HL-60 (cell line): ENCODE measurements around the gene LHX4.

Source experiments
- DNase-seq, 2 experiments: peaks; one replicate each; pipeline ENCODE4 v3.0.0-alpha.2; 2010 to 2020; ENCODE audit warnings: low read depth in 1 of 2, low spot score in 1 of 2
- H3K27ac ChIP-seq: fragments of 250-450 bp; sonication (Bioruptor Pico); replicated peaks from 2 replicates; pipeline ENCODE4 v1.5.1; 2020; ENCODE audit warnings: mild to moderate bottlenecking, moderate library complexity
- H3K27me3 ChIP-seq: fragments of 250-450 bp; sonication (Bioruptor Pico); 2 replicates; pipeline ENCODE4 v1.5.1; 2021; ENCODE audit warnings: mild to moderate bottlenecking, moderate library complexity; ENCODE audit not compliant: insufficient read depth, poor library complexity, severe bottlenecking
- H3K4me3 ChIP-seq: replicated peaks from 2 replicates; pipeline ENCODE4 v1.5.1; 2011; ENCODE audit warnings: mild to moderate bottlenecking, control low read depth, low read length; ENCODE audit not compliant: insufficient read depth
- GABPA ChIP-seq: IDR thresholded peaks from 2 replicates; pipeline ENCODE4 v1.6.1; 2012; ENCODE audit warnings: low read depth
- POLR2AphosphoS5 ChIP-seq: IDR thresholded peaks from 2 replicates; pipeline ENCODE4 v1.6.1; 2012; ENCODE audit warnings: low read depth
- SPI1 ChIP-seq: IDR thresholded peaks from 2 replicates; pipeline ENCODE4 v1.6.1; 2012; ENCODE audit warnings: low read depth, mild to moderate bottlenecking, borderline replicate concordance
- TF ChIP-seq, protein P1 (sequence below): IDR thresholded peaks from 2 replicates; pipeline ENCODE4 v1.6.1; 2012; ENCODE audit warnings: low read depth; ENCODE audit not compliant: insufficient replicate concordance
- TF ChIP-seq, protein P2 (sequence below): IDR thresholded peaks from one replicate; pipeline ENCODE4 v1.5.1; 2011; ENCODE audit warnings: low read length, control low read depth, inconsistent platforms; ENCODE audit not compliant: insufficient read depth

LHX4 gene

DNA sequence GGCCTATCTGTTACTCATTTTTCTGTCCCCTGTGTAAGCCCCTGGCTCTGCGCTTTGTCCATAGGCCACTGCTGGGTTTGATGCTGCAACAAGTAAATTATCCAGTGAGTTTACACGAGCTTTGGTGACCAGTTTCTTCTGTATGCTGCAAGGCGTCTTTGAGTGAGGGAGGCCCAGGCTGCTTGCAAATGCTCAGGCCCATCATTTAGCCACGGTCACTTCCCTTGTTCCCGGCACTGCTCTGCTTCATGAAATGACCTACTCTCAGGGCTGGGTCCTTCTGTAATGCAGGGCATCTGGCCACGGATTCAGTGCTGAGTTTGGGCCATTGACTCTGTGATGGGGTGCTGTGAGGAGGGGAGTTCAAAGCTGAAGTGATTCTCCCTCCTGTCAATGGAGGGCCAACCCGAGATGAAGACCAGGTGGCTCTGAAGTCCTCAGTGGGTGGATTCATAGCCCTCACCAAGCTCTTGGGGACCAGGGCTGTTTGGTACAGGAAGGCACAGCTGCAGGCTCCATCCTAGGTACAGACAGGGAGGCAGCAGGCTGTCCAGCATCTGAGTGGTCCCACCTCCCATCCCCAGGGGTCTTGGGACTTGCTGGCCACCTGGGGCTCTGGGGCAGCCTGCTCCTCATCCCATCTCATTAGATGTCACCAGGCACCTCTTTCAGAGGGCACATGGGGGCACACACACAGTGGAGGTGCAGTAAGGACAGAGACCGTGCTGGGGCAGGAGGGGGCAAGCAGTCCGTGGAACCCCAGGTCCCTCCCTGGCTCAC lies 21.7 kb downstream of the LHX4 start:
- DNase-seq: no peak
- Histone ChIP-seq H3K27me3 (no peaks in the 10 kb centered on the region), H3K27ac (no peak overlapping the region), H3K4me3 (no peak overlapping the region)
- TF ChIP-seq POLR2AphosphoS5 (no peak), SPI1 (no peak), GABPA (no peak)
- TF ChIP-seq, protein P1, sequence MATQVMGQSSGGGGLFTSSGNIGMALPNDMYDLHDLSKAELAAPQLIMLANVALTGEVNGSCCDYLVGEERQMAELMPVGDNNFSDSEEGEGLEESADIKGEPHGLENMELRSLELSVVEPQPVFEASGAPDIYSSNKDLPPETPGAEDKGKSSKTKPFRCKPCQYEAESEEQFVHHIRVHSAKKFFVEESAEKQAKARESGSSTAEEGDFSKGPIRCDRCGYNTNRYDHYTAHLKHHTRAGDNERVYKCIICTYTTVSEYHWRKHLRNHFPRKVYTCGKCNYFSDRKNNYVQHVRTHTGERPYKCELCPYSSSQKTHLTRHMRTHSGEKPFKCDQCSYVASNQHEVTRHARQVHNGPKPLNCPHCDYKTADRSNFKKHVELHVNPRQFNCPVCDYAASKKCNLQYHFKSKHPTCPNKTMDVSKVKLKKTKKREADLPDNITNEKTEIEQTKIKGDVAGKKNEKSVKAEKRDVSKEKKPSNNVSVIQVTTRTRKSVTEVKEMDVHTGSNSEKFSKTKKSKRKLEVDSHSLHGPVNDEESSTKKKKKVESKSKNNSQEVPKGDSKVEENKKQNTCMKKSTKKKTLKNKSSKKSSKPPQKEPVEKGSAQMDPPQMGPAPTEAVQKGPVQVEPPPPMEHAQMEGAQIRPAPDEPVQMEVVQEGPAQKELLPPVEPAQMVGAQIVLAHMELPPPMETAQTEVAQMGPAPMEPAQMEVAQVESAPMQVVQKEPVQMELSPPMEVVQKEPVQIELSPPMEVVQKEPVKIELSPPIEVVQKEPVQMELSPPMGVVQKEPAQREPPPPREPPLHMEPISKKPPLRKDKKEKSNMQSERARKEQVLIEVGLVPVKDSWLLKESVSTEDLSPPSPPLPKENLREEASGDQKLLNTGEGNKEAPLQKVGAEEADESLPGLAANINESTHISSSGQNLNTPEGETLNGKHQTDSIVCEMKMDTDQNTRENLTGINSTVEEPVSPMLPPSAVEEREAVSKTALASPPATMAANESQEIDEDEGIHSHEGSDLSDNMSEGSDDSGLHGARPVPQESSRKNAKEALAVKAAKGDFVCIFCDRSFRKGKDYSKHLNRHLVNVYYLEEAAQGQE: no peak
- TF ChIP-seq, protein P2, sequence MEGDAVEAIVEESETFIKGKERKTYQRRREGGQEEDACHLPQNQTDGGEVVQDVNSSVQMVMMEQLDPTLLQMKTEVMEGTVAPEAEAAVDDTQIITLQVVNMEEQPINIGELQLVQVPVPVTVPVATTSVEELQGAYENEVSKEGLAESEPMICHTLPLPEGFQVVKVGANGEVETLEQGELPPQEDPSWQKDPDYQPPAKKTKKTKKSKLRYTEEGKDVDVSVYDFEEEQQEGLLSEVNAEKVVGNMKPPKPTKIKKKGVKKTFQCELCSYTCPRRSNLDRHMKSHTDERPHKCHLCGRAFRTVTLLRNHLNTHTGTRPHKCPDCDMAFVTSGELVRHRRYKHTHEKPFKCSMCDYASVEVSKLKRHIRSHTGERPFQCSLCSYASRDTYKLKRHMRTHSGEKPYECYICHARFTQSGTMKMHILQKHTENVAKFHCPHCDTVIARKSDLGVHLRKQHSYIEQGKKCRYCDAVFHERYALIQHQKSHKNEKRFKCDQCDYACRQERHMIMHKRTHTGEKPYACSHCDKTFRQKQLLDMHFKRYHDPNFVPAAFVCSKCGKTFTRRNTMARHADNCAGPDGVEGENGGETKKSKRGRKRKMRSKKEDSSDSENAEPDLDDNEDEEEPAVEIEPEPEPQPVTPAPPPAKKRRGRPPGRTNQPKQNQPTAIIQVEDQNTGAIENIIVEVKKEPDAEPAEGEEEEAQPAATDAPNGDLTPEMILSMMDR: no peak

DNA sequence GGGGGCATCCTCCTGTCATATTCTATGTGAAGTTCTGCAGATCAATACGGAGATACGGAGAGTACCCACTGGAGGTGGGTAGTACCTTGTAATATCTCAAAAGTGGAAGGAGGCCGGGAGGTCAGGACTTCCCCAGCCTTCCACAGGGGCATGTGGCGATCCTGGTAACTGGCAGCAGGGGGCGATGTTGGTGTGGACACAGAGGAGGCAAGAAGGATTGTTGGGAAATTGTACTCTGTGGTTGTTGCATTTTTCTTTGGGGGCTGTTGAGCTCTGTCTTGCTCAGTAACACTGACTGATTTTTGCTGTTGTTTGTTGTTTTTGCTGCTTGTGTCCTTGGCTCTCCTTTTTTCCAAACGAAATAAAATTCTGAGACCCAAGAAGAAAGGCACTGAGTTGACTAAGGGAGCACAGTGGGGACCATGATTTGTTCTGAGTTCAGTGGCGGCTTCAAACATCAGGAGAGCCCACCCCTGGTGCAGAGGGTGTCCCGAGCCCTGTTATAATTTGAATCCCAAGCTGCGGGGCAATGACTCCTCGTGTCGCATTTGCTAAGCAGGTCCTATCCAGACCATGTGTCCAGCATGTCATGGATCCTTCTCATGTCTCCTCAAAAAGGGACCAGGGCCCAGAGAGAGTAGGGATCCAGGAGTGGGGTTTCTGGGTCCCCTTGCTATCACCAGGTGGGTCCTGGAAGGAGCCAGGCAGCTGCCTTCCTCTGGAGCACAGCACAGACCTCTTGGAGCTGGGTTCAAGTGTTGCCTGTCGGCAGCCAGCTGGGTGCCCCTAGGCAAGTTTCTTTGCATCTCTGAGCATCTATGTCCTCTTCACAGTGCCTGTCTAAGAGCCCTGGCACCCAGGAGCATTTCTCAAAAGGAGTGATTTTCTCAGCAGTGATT lies 22.8 kb downstream of the LHX4 start:
- Histone ChIP-seq H3K27me3 (no peaks in the 10 kb centered on the region), H3K4me3 (no peak overlapping the region), H3K27ac (no peak overlapping the region)
- peak; percentile 61 to 91 for DNase-seq
- no peak for TF ChIP-seq GABPA
- TF ChIP-seq POLR2AphosphoS5: no peak
- TF ChIP-seq, protein P1: no peak
- TF ChIP-seq, protein P2: peak; percentile 93
- TF ChIP-seq SPI1: peak; percentile 55; the same call in 1 of the 2 replicates

DNA sequence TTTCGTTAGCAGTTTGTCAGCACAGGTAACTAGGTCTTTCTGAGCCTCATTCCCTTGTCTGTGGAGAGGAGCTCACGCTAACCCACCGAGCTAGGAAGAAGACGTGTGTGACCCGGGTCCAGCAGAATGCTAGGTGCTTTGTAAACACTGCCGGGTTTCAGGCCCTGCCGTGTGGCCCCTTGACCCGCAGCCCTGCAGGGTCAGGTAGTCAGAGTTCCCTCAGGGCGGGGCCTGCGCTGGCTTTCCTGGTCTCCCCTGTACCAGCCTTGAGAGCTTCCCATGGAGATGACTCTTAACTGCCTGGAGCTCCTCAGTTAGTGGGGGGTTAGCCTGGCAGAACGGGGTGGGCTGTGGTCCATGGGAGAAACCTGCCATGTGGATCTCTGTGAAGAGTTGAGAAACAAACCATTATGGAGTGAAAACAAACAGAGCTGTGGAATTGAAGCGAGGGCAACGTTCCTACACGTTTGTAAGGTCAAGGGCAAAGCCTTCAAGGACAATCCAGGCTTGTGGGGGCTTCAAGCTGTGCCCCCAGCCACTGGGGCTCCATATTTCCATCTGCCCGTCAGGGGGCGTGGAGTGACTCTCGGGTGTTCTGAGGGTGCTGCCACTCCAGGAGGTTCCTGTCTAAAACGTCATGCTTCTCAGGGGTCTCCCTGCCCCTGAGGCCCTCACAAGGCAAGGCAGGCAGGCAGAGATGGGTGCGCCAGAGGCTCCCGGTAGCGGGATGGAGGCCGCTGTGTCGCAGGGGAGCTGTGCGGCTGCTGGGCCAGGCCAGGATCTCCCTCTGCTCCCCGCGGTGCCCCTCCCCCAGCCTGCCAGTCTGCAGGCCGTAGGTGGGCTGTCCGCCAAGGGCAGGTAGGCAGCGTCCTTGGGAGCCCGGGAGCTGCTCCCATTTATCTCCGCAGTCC lies 23.8 kb downstream of the LHX4 start:
- Histone ChIP-seq H3K4me3 (no peak overlapping the region), H3K27ac (no peak overlapping the region), H3K27me3 (no peaks in the 10 kb centered on the region)
- TF ChIP-seq, protein P1: no peak
- TF ChIP-seq SPI1: no peak
- TF ChIP-seq POLR2AphosphoS5: no peak
- TF ChIP-seq GABPA: no peak
- TF ChIP-seq, protein P2: no peak
- DNase-seq: no peak
